Loucy (cell line): Measurements from ENCODE around the gene PGLYRP1.

ENCODE experiments used
- H2AFZ ChIP-seq: fragments of 200-600 bp; sonication (generic); 2 replicates; pipeline ENCODE4 v1.6.0; 2016; ENCODE audit warnings: antibody characterized with exemption, mild to moderate bottlenecking, low read length, moderate library complexity
- H3F3A ChIP-seq: fragments of 200-600 bp; 2 replicates; pipeline ENCODE4 v1.6.0; 2016; ENCODE audit warnings: antibody characterized with exemption, low read depth, mild to moderate bottlenecking
- H3K27me3 ChIP-seq: fragments of 200-600 bp; sonication (generic); 2 replicates; pipeline ENCODE4 v1.6.1; 2014; ENCODE audit warnings: low read length, mild to moderate bottlenecking; ENCODE audit not compliant: insufficient read depth, poor library complexity, severe bottlenecking
- H3K36me3 ChIP-seq: fragments of 200-600 bp; sonication (generic); 2 replicates; pipeline ENCODE4 v1.6.1; 2016; ENCODE audit warnings: low read length; ENCODE audit not compliant: insufficient read depth
- H3K4me1 ChIP-seq: fragments of 200-600 bp; sonication (generic); 2 replicates; pipeline ENCODE4 v1.5.1; 2014; ENCODE audit warnings: low read length, mild to moderate bottlenecking; ENCODE audit not compliant: insufficient read depth, poor library complexity, severe bottlenecking
- H3K4me2 ChIP-seq: fragments of 200-600 bp; sonication (generic); 2 replicates; pipeline ENCODE4 v1.6.0; 2014; ENCODE audit warnings: antibody characterized with exemption, low read length, low read depth, mild to moderate bottlenecking; ENCODE audit not compliant: poor library complexity, severe bottlenecking
- H3K4me3 ChIP-seq: fragments of 200-600 bp; sonication (generic); 2 replicates; pipeline ENCODE4 v1.5.1; 2014; ENCODE audit warnings: low read length, mild to moderate bottlenecking, mixed read lengths; ENCODE audit not compliant: poor library complexity, severe bottlenecking
- H3K79me2 ChIP-seq: fragments of 200-600 bp; sonication (generic); 2 replicates; pipeline ENCODE4 v1.6.1; 2014; ENCODE audit warnings: low read length; ENCODE audit not compliant: insufficient read depth
- H3K9ac ChIP-seq: fragments of 200-600 bp; sonication (generic); 2 replicates; pipeline ENCODE4 v1.6.0; 2014; ENCODE audit warnings: mild to moderate bottlenecking, low read depth, low read length, moderate library complexity; ENCODE audit not compliant: poor library complexity, severe bottlenecking
- H3K9me2 ChIP-seq: fragments of 200-600 bp; sonication (generic); replicated peaks from 2 replicates; pipeline ENCODE4 v1.6.1; 2016; ENCODE audit warnings: low read depth, low read length, mixed read lengths
- H3K9me3 ChIP-seq: fragments of 200-600 bp; sonication (generic); 2 replicates; pipeline ENCODE4 v1.6.1; 2014; ENCODE audit warnings: mild to moderate bottlenecking, antibody characterized with exemption, low read length, low read depth; ENCODE audit not compliant: insufficient read depth
- H4K20me1 ChIP-seq: fragments of 200-600 bp; sonication (generic); 2 replicates; pipeline ENCODE4 v1.6.0; 2014; ENCODE audit warnings: antibody characterized with exemption, low read length, mild to moderate bottlenecking; ENCODE audit not compliant: insufficient read depth, poor library complexity, severe bottlenecking
- CTCF ChIP-seq: fragments of 200-600 bp; sonication (generic); conservative IDR thresholded peaks from 2 replicates; pipeline ENCODE4 v1.5.1; 2014; ENCODE audit warnings: mild to moderate bottlenecking, antibody characterized with exemption, low read length
- EZH2phosphoT487 ChIP-seq: fragments of 200-600 bp; IDR thresholded peaks from 2 replicates; pipeline ENCODE4 v1.6.1; 2018; ENCODE audit warnings: antibody characterized with exemption, mild to moderate bottlenecking, moderate library complexity, borderline replicate concordance

PGLYRP1 gene

GRCh38 chr19:46023311-46023779, 492 bp upstream of the PGLYRP1 start:
- no peak overlapping the region for H3K4me2 ChIP-seq
- peaks cover 9% of the 10 kb centered on the region for H3K4me1 ChIP-seq
- H2AFZ ChIP-seq, result no peak overlapping the region
- H3K9me2 ChIP-seq, result no peaks in the 10 kb centered on the region
- TF ChIP-seq CTCF (no peak), EZH2phosphoT487 (no peak)
- H3K27me3 ChIP-seq, result no peaks in the 10 kb centered on the region
- no peak overlapping the region for H3K9ac ChIP-seq
- H3K36me3 ChIP-seq, result no peaks in the 10 kb centered on the region
- no peaks in the 10 kb centered on the region for H3K79me2 ChIP-seq
- H3K9me3 ChIP-seq, result no peaks in the 10 kb centered on the region
- H4K20me1 ChIP-seq, result no peaks in the 10 kb centered on the region
- no peak overlapping the region for H3K4me3 ChIP-seq
- 0 out of 2 replicates have a peak, but pooled peaks cover 6% of the 10 kb centered on the region for H3F3A ChIP-seq

GRCh38 chr19:46022061-46022430, 807 bp downstream of the PGLYRP1 start:
- no peak for TF ChIP-seq EZH2phosphoT487
- no peak for TF ChIP-seq CTCF

GRCh38 chr19:46021531-46022041, 1.3 kb downstream of the PGLYRP1 start:
- H3K9ac ChIP-seq, result no peak overlapping the region
- H3K4me3 ChIP-seq, result no peak overlapping the region
- 0 out of 2 replicates have a peak, but pooled peaks cover 6% of the 10 kb centered on the region for H3F3A ChIP-seq
- H4K20me1 ChIP-seq, result no peaks in the 10 kb centered on the region
- no peaks in the 10 kb centered on the region for H3K79me2 ChIP-seq
- TF ChIP-seq EZH2phosphoT487, result no peak
- TF ChIP-seq CTCF, result no peak
- H2AFZ ChIP-seq, result no peak overlapping the region
- no peaks in the 10 kb centered on the region for H3K9me3 ChIP-seq
- H3K9me2 ChIP-seq, result no peaks in the 10 kb centered on the region
- H3K36me3 ChIP-seq, result peaks cover 5% of the 10 kb centered on the region; the same call in 1 of the 2 replicates
- no peaks in the 10 kb centered on the region for H3K27me3 ChIP-seq
- no peak overlapping the region for H3K4me2 ChIP-seq
- peaks cover 9% of the 10 kb centered on the region for H3K4me1 ChIP-seq

More at GRCh38 chr19:46022061-46022430, 807 bp downstream of the PGLYRP1 start:
- H3K4me1 ChIP-seq, result peaks cover 9% of the 10 kb centered on the region
- no peaks in the 10 kb centered on the region for H3K79me2 ChIP-seq
- no peak overlapping the region for H3K4me2 ChIP-seq
- no peaks in the 10 kb centered on the region for H3K9me3 ChIP-seq
- no peak overlapping the region for H3K9ac ChIP-seq
- no peak overlapping the region for H3K4me3 ChIP-seq
- H3K27me3 ChIP-seq, result no peaks in the 10 kb centered on the region
- peaks cover 3% of the 10 kb centered on the region; the same call in 1 of the 2 replicates for H3K36me3 ChIP-seq
- H4K20me1 ChIP-seq, result no peaks in the 10 kb centered on the region
- no peak overlapping the region for H2AFZ ChIP-seq
- H3K9me2 ChIP-seq, result no peaks in the 10 kb centered on the region
- 0 out of 2 replicates have a peak, but pooled peaks cover 6% of the 10 kb centered on the region for H3F3A ChIP-seq
